ENCODE measurements around the gene NRXN2.

Gene NRXN2

GRCh38 chr11:64632654-64633053 lies 90.3 kb downstream of the NRXN2 start:
- DNase-seq (ENCODE audit: low read depth in 2 of 3, low spot score in 1 of 3) = no peak

- no peak for DNase-seq (ENCODE audit: low read depth in 2 of 3, low spot score in 1 of 3)
These were observed 90.8 kb downstream of the NRXN2 start for GRCh38 chr11:64632237-64632636.

- no peak for DNase-seq (ENCODE audit: low read depth in 2 of 3, low spot score in 1 of 3)
These were observed 91.3 kb downstream of the NRXN2 start for GRCh38 chr11:64631675-64632074.

GRCh38 chr11:64629796-64630562 lies 93.0 kb downstream of the NRXN2 start:
- no peak for DNase-seq (ENCODE audit: low read depth in 2 of 3, low spot score in 1 of 3)

- no peak for DNase-seq (ENCODE audit: low read depth in 2 of 3, low spot score in 1 of 3)
These were observed 93.9 kb downstream of the NRXN2 start for GRCh38 chr11:64629103-64629502.

GRCh38 chr11:64628596-64628995 lies 94.4 kb downstream of the NRXN2 start:
- DNase-seq (ENCODE audit: low read depth in 2 of 3, low spot score in 1 of 3) = no peak

GRCh38 chr11:64627371-64627770 lies 95.6 kb downstream of the NRXN2 start:
- no peak for DNase-seq (ENCODE audit: low read depth in 2 of 3, low spot score in 1 of 3)

- DNase-seq (ENCODE audit: low read depth in 2 of 3, low spot score in 1 of 3) = no peak
These were observed 96.4 kb downstream of the NRXN2 start for GRCh38 chr11:64626637-64627036.

GRCh38 chr11:64624883-64625481 lies 98.0 kb downstream of the NRXN2 start:
- no peak for DNase-seq (ENCODE audit: low read depth in 2 of 3, low spot score in 1 of 3)

GRCh38 chr11:64622681-64623080 lies 100.3 kb downstream of the NRXN2 start:
- no peak for DNase-seq (ENCODE audit: low read depth in 2 of 3, low spot score in 1 of 3)

GRCh38 chr11:64621283-64622019 lies 101.5 kb downstream of the NRXN2 start:
- DNase-seq (ENCODE audit: low read depth in 2 of 3, low spot score in 1 of 3) = no peak

- DNase-seq (ENCODE audit: low read depth in 2 of 3, low spot score in 1 of 3) = no peak
These were observed 102.5 kb downstream of the NRXN2 start for GRCh38 chr11:64620381-64620971.

GRCh38 chr11:64619811-64620380 lies 103.1 kb downstream of the NRXN2 start:
- peak in 1 of 3 donors; percentile 14 for DNase-seq (ENCODE audit: low read depth in 2 of 3, low spot score in 1 of 3)

GRCh38 chr11:64619196-64619595 lies 103.8 kb downstream of the NRXN2 start:
- no peak for DNase-seq (ENCODE audit: low read depth in 2 of 3, low spot score in 1 of 3)

GRCh38 chr11:64616817-64617216 lies 106.2 kb downstream of the NRXN2 start:
- no peak for DNase-seq (ENCODE audit: low read depth in 2 of 3, low spot score in 1 of 3)

- no peak for DNase-seq (ENCODE audit: low read depth in 2 of 3, low spot score in 1 of 3)
These were observed 108.1 kb downstream of the NRXN2 start for GRCh38 chr11:64614917-64615316.

GRCh38 chr11:64613648-64614047 lies 109.3 kb downstream of the NRXN2 start:
- no peak for DNase-seq (ENCODE audit: low read depth in 2 of 3, low spot score in 1 of 3)

GRCh38 chr11:64611869-64612646 lies 110.9 kb downstream of the NRXN2 start:
- no peak for DNase-seq (ENCODE audit: low read depth in 2 of 3, low spot score in 1 of 3)

- no peak for DNase-seq (ENCODE audit: low read depth in 2 of 3, low spot score in 1 of 3)
These were observed 111.8 kb downstream of the NRXN2 start for GRCh38 chr11:64611176-64611575.

GRCh38 chr11:64610596-64610995 lies 112.4 kb downstream of the NRXN2 start:
- DNase-seq (ENCODE audit: low read depth in 2 of 3, low spot score in 1 of 3) = no peak

All from stimulated activated CD4-positive, alpha-beta T cell treated with anti-CD3 and anti-CD28 coated beads, Interleukin-12 subunit alpha, Interleukin-12 subunit beta, amount 100 ng/mL, for 48 hours (primary cell).